ENCODE results near the gene CA5B.
A peak's percentile ranks its signal among the peaks of the same experiment; 100 is the strongest.
"Not testable (repeated sequence)": the region's sequence is repeated elsewhere in the genome, so short reads cannot be mapped to it uniquely, and the experiment has no call there.

CA5B gene

GRCh38 chrX:15755091-15755490 lies 17.0 kb downstream of the CA5B start:
- no peak for DNase-seq (ENCODE audit: low read depth in 1 of 2, low spot score in 1 of 2)

GRCh38 chrX:15758140-15758539 lies 20.1 kb downstream of the CA5B start:
- no peak for DNase-seq (ENCODE audit: low read depth in 1 of 2, low spot score in 1 of 2)
- no peak for TF ChIP-seq JUND (IDR thresholded peaks at IDR 0.05; ENCODE audit: low read depth)
- in situ Hi-C loops (cut with HindIII; ENCODE audit: low pct_unique_long_range_greater_than_20kb, low sequenced_read_pairs): no loop called here

More at GRCh38 chrX:15755091-15755490, 17.0 kb downstream of the CA5B start:
- in situ Hi-C loops (cut with HindIII; ENCODE audit: low pct_unique_long_range_greater_than_20kb, low sequenced_read_pairs): no loop called here
- TF ChIP-seq JUND (IDR thresholded peaks at IDR 0.05; ENCODE audit: low read depth): no peak

- DNase-seq (ENCODE audit: low read depth in 1 of 2, low spot score in 1 of 2); in situ Hi-C loops (cut with HindIII; ENCODE audit: low pct_unique_long_range_greater_than_20kb, low sequenced_read_pairs): not testable (repeated sequence)
Measured at GRCh38 chrX:15759886-15760285, 21.8 kb downstream of the CA5B start.

- in situ Hi-C loops (cut with HindIII; ENCODE audit: low pct_unique_long_range_greater_than_20kb, low sequenced_read_pairs): no loop called here
- DNase-seq (ENCODE audit: low read depth in 1 of 2, low spot score in 1 of 2): peak; percentile 16 to 51
- no peak for TF ChIP-seq JUND (IDR thresholded peaks at IDR 0.05; ENCODE audit: low read depth)
Measured at GRCh38 chrX:15761564-15762191, 23.6 kb downstream of the CA5B start.

GRCh38 chrX:15769300-15769954 lies 31.4 kb downstream of the CA5B start:
- TF ChIP-seq JUND (IDR thresholded peaks at IDR 0.05; ENCODE audit: low read depth): no peak
- in situ Hi-C loops (cut with HindIII; ENCODE audit: low pct_unique_long_range_greater_than_20kb, low sequenced_read_pairs): no loop called here
- no peak for DNase-seq (ENCODE audit: low read depth in 1 of 2, low spot score in 1 of 2)

GRCh38 chrX:15781961-15782699 lies 44.1 kb downstream of the CA5B start:
- in situ Hi-C loops (cut with HindIII; ENCODE audit: low pct_unique_long_range_greater_than_20kb, low sequenced_read_pairs): no loop called here
- no peak for DNase-seq (ENCODE audit: low read depth in 1 of 2, low spot score in 1 of 2)

GRCh38 chrX:15785176-15785750 lies 47.2 kb downstream of the CA5B start:
- DNase-seq (ENCODE audit: low read depth in 1 of 2, low spot score in 1 of 2): no peak
- in situ Hi-C loops (cut with HindIII; ENCODE audit: low pct_unique_long_range_greater_than_20kb, low sequenced_read_pairs): no loop called here
- TF ChIP-seq JUND (IDR thresholded peaks at IDR 0.05; ENCODE audit: low read depth): no peak

More at GRCh38 chrX:15781961-15782699, 44.1 kb downstream of the CA5B start:
- no peak for TF ChIP-seq JUND (IDR thresholded peaks at IDR 0.05; ENCODE audit: low read depth)

- DNase-seq (ENCODE audit: low read depth in 1 of 2, low spot score in 1 of 2): no peak
- TF ChIP-seq JUND (IDR thresholded peaks at IDR 0.05; ENCODE audit: low read depth): no peak
- in situ Hi-C loops (cut with HindIII; ENCODE audit: low pct_unique_long_range_greater_than_20kb, low sequenced_read_pairs): no loop called here
Measured at GRCh38 chrX:15786915-15787314, 48.8 kb downstream of the CA5B start.

- no peak for TF ChIP-seq JUND (IDR thresholded peaks at IDR 0.05; ENCODE audit: low read depth)
- peak; percentile 69 to 85 for DNase-seq (ENCODE audit: low read depth in 1 of 2, low spot score in 1 of 2)
- in situ Hi-C loops (cut with HindIII; ENCODE audit: low pct_unique_long_range_greater_than_20kb, low sequenced_read_pairs): no loop called here
Measured at GRCh38 chrX:15789979-15790768, 52.1 kb downstream of the CA5B start, which contains the start of gene ZRSR2. ZRSR2 (plus strand) TSS chrX:15790484; CDS start chrX:15790496, 12 bp downstream.

GRCh38 chrX:15790769-15791290 lies 52.8 kb downstream of the CA5B start:
- DNase-seq (ENCODE audit: low read depth in 1 of 2, low spot score in 1 of 2): no peak
- no peak for TF ChIP-seq JUND (IDR thresholded peaks at IDR 0.05; ENCODE audit: low read depth)
- in situ Hi-C loops (cut with HindIII; ENCODE audit: low pct_unique_long_range_greater_than_20kb, low sequenced_read_pairs): no loop called here

GRCh38 chrX:15797707-15798106 lies 59.6 kb downstream of the CA5B start:
- no peak for DNase-seq (ENCODE audit: low read depth in 1 of 2, low spot score in 1 of 2)
- in situ Hi-C loops (cut with HindIII; ENCODE audit: low pct_unique_long_range_greater_than_20kb, low sequenced_read_pairs): no loop called here
- TF ChIP-seq JUND (IDR thresholded peaks at IDR 0.05; ENCODE audit: low read depth): no peak

GRCh38 chrX:15804563-15804962 lies 66.5 kb downstream of the CA5B start:
- TF ChIP-seq JUND (IDR thresholded peaks at IDR 0.05; ENCODE audit: low read depth): no peak
- DNase-seq (ENCODE audit: low read depth in 1 of 2, low spot score in 1 of 2): no peak
- in situ Hi-C loops (cut with HindIII; ENCODE audit: low pct_unique_long_range_greater_than_20kb, low sequenced_read_pairs): no loop called here

Data from T47D (cell line).